ENCODE data around the gene CPNE1.

Gene CPNE1

GRCh38 chr20:35598899-35599775 lies 65.6 kb downstream of the CPNE1 start:
- DNase-seq: no peak

DNA sequence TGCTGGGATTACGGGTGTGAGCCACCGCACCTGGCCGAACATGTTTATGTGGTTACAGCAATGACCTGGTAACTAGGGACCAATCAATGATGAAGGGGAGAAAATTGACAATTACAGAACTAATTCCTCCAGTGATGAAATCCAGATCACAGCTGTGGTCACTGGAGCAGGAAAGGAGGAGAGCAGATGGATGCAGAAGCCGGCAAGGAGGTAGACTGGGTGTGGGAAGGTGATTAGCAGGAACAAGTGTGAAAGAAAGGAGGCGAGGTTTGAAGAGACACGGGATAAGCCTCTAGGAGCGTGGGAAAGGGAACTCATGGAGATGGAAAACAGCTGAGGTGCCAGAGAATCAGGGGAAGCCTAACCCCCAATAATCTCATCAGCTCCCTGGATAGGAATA lies 66.2 kb downstream of the CPNE1 start:
- DNase-seq: no peak

- no peak for DNase-seq
These were observed 67.5 kb downstream of the CPNE1 start for GRCh38 chr20:35597186-35597585.

DNA sequence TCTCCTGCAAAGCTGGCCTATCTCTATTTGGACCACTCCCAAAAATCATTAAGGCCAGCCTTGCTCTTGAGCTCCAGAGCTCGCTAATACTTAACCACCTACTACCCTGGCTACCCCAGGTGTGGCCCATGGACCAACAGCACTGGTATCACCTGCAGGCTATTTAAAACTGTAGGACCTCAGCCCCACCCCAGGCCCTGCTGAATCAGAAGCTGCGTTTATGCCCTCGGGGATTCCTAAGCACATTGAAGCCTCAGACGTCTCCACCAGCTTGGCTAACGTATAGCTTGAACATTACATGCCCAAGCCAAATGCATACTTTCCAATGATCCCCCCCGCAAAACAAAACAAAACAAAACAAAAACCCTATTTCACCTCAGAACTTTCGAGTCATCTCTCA lies 68.8 kb downstream of the CPNE1 start:
- no peak for DNase-seq

- DNase-seq: no peak
These were observed 69.2 kb downstream of the CPNE1 start for GRCh38 chr20:35595456-35595855.

GRCh38 chr20:35592339-35592974 lies 72.2 kb downstream of the CPNE1 start:
- DNase-seq: no peak

- no peak for DNase-seq
These were observed 76.3 kb downstream of the CPNE1 start for GRCh38 chr20:35588397-35588796.

GRCh38 chr20:35587436-35587835 lies 77.3 kb downstream of the CPNE1 start:
- DNase-seq: peak in 1 of 4 experiments; percentile 8

DNA sequence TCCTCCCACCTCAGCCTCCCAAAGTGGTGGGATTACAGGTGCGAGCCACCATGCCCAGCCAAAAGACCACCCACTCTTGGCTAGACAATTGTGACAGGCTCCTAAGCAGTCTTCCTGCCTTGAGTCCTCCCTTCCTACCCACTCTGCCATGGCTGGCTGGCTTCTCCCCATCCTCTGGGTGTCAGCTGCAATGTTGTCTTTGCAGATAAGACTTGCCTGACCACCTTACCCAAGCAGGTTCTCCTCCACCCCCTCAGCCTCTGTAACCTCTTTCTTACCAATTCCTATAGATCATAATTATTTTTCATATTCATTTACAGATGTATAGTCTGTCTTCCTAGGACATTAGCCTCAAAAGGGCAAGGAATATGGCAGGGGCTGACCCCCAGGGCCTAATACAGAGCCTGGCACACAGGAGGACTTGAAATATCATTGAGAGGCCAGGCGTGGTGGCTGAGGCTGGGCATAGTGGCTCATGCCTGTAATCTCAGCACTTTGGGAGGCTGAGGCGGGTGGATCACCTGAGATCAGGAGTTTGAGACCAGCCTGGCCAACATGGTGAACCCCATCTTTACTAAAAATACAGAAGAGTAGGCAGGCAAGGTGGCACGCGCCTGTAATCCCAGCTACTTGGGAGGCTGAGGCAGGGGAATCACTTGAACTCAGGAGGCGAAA lies 77.8 kb downstream of the CPNE1 start:
- no peak for DNase-seq

DNA sequence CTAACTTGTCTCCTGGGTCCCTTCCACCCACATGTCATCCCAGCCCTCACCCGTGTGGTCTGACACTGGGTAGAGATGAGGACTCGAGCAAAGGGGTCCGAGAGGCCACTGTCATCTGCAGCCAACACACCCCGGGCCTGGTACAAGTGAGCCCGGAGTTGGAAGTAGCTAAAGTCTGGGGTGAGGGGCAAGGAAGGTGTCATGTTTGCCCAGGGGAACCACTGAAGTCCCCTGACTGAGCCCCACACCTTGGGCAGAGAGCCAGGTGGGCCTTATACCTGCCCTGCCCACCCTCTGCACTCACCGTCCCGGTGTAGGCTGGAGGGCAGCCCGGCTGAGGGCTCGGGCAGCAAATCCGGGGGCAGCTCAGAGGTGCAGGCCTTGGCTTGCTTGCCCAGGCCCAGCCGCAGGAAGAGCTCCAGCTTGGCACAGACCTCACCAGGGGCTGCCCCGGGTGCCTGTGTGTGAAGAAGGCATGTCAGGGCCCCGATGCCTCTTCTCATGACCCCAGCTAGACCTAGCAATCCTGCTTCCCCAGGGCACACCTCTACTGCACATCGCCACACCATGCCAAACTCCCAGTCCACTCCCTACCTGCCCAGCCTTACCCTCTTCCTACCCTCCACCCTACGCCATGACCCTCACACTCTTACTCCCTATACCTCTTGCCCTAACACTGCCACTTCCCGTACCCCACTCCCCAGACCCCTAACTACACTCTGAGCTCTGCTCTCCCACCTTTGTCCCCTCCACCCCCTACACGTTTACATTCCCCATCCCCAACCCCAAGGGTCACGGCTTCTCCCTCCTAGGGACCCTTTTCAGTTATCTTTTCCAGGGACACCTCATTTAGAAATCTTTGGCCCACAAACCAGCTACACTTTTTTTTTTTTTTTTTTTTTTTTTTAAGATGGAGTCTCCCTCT lies 80.8 kb downstream of the CPNE1 start:
- DNase-seq: no peak

GRCh38 chr20:35582741-35583404 lies 81.8 kb downstream of the CPNE1 start:
- DNase-seq: no peak

DNA sequence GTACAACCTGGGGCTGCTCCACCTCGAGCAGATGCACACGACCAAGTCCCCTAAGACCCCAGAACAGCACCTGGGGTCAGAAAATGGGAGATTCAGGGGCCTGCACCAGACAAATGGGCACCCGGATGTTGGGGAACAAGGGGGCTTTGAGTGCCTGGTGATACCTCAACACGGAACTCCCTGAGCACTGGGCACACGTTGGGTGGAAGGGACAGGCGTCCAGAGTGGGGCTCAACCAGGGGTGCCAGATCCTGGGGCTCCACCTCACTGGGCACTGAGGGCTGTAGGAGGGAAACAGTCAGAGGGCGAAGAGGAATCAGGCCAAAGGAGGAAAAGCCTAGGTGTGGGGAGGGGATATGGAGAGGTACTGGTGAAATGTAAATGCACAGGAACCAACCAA lies 82.6 kb downstream of the CPNE1 start:
- DNase-seq: no peak

- DNase-seq: no peak
These were observed 85.5 kb downstream of the CPNE1 start for GRCh38 chr20:35579196-35579595.

GRCh38 chr20:35578469-35578868 lies 86.2 kb downstream of the CPNE1 start:
- DNase-seq: no peak

- DNase-seq: no peak
These were observed 87.9 kb downstream of the CPNE1 start for GRCh38 chr20:35576816-35577215.
